Inflammatory macrophage (primary cell): ENCODE measurements around the gene GART.
A peak's percentile ranks its signal among the peaks of the same experiment; 100 is the strongest.
"Not testable (repeated sequence)": the region's sequence is repeated elsewhere in the genome, so short reads cannot be mapped to it uniquely, and the experiment has no call there.

Experiments
- DNase-seq, 2 donors: peaks; one replicate each; pipeline ENCODE4 v3.0.0-alpha.2; 2020 to 2022
- total RNA-seq, 18 experiments: gene quantifications; one replicate each; lab custom pipeline; 2026; ENCODE audit warnings: mixed read lengths in 6 of 18, inconsistent platforms in 2 of 18; lab: John Stamatoyannopoulos, UW

The GART gene
- total RNA-seq = 43.1 to 87.4 (median 74.0) reads per million in 18 experiments

DNA sequence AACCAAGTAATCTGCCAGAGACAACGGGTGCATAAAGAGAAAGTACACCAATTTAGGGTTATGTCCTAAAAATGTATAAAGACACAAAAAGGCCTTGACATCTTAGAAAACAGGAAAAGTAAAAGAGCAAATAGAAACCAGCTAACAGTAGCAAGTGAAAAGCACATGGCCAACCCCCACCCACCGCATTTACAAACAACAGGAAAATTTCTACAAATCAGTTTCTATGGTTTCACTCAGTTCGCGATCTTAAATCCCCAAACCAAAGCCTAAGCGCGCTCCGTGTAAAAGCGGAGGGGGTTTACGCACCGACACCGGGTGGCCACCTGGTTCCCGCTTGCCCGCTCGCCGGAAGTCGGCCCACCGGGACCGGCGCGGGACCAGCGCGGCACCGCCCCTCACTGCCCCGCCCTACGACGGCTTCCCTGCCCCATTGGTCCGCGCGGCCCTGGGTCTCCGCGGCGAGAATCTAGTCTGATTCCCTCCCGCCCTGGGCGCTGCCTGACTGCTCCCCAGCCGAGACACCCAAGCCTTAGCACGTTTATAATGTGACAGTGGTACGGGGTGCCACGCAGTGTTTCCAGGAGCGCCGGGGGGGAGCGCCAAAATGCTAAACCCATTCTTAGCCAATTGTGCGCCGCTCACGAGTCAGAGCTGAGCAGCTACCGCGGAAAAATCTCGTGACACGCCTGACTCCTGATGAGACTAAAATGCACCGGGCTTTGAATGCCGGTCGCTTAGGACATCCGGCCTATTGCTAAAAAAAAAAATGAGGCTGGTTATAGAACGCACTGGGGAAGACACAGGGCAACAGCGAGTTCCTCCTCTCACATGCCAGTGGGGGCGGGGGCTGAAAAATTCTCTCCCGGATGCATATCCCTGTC lies at the start of gene GART:
TSS of gene GART (minus strand) at position 362 of the 884 bp plus-strand sequence. CDS start 2,802 bp downstream, outside the sequence.
- peak; percentile 77 to 85 for DNase-seq

DNA sequence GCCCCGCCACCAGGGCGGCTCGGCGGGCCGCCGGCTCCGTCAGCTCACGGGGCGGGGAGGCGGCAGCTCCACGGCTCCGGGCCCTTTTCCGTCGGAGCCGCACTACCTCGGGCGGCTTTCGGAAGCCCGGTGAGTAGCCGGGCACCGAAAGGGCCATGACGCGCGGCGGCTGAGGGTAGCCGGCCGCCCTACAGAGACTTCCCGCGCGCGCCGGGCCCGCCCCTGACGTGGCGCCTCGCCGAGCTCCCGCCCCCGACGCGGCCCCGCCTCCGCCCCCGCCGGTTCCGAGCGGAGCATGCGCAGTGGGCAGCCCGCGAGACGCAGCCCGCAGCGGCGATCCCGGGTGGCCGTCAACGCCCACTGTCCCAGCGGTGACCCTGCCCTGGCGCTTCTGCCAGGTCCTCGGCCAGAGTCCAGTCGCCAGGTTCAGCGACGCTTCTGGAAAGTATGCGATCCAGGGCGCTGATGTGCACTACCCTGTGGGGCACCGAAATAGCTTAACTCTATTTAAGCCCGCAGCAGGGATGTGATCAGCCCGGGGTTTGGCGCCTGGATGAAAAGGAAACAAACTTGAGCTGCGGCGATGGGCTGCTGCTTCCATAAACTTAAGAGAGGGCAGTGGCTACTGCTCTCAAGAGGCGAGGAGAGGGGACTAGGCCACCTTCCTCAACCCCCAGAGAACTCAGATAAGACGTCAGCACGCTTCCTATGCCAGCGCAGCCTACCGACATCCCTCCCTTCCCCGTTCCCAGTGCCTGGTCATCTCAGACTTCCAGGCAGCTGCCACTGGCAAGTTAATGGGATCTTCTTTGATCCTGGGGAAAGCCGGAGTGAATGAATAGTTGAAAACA lies 46.8 kb upstream of the GART start, which contains the start of gene DONSON:
TSS of gene DONSON (minus strand) at position 200 of the 851 bp plus-strand sequence. CDS start at position 157, 43 bp downstream.
- peak; percentile 88 to 92 for DNase-seq

DNA sequence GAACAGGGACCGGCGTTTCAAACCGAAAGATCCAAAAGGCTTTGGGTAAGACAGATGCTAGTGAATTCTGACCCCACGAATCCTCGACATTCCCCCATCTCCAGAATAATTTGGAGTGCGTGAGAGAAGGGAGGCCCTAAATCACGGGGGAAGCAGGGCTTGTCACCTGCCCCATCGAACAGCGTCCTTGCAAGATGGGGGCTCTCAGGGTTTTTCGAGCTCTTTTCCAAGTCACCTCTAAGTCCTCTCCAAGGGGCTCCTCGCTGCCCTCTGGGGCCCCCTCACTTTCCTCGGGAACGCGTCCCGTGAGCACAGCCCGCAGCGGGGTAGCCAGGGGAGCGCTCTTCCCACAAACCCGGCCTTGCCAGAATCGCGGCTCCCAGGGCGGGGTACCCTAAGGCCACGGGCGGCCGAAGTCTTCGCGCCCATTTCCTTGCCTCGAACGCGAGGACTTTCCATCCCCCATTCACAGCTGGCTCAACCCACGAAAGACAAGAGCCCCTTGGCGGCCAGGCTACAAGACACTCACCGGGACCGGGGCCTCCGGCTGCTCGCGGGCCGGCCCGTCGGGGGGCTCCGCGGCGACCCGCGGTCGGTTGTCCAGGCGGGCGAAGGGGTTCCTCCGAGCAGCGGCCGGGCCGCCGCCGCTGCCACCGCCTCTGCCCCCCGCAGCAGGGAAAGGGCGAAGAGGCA lies 46.0 kb upstream of the GART start:
- DNase-seq = peak; percentile 13 to 15

DNA sequence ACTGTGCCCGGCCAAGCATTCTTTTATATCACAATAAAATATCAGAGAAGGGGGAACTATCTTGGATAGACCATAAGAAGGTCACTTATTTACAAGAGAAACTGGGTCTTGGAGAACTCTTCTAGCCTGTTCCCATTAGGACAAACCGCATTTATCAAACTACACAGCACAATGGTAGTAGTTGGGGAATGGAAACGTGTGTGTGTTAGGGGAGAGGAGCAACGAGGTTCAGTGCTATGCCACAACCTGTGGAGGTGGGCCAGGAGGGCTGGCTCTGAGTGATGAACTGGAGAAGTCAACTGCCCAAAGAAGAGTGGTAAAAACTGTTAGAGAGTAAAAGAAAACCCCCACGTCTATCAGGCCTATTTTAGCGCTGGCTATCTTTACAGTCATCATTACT lies 45.0 kb upstream of the GART start:
- DNase-seq = no peak

DNA sequence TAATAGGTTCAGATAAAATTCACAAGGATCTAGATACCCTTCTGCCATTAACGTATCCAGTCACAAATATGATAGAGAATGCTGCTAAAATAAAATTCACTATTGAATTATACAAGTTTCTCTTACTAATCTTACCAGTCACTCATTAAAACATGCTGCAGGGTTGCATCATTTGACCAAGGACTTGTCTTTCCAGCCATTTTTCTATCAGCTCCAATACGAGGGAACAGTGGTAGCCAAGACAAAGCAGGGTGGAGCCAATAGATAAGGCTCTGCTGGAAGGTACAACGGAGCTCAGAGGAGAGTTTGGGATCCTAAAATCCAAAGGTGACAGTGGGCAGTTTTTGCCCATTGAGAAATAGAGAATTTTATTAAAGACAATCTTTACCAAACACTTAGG lies 42.5 kb upstream of the GART start:
- no peak for DNase-seq

DNA sequence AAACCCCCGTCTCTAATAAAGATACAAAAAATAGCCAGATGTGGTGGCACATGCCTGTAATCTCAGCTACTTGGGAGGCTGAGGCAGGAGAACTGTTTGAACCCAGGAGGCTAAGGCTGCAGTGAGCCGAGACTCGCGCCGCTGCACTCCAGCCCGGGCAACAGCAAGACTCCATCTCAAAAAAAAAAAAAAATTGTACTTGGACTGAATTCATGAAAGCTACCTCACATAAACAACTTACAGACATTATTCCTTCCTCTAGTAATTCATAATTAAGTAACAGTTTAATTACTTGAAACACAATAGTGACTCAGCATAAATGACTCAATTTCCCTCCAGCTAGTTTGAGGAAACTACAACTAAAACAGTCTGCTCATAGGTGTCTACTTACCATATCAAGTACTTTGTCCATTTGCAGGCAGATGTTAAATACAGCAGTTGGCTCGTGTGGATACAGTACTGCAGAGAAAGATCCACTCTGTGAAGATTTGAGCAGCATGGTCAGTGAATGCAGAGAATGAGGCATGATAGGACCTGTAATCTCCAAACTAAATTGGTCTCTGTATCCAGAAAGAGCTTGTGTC lies 37.1 kb upstream of the GART start:
- peak in 1 of 2 donors; percentile 24 for DNase-seq

DNA sequence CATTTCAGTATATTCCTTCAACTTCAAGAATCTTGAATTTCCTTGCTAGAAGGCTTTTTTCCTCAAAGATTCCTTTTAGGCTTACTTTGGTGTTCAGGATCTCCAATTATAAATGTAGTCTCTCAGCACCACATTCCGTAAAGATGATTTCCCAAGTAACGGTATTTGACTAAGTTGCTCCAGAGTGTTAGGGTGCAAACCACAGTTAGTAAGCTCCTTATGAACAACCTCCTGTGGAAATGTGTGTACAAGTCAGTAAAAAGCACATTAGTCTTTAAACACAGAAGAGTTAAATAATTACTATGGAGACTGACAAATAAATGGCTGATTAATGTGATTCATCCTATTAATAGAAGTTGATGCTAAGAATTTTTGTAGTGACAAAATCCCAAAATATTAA lies 36.3 kb upstream of the GART start:
- no peak for DNase-seq

DNA sequence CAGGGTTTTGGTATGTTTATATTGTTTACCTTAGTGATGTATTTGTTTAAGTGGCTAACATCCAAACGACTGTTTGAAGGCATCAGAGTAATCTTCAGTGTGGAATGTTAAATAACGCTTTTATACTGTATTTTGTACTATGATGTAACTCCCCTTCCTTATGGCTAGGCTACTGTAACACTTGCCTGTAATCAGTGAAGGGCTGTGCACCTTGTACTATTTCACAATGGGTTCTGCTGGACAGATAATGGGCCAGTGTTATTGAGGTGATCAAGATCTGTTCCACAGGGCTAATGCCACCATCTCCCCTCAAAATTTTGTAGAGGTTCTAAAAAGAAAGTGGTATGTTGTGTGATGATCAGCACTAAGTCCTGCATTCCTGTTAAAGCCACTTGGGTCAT lies 34.8 kb upstream of the GART start:
- not testable (repeated sequence) for DNase-seq

DNA sequence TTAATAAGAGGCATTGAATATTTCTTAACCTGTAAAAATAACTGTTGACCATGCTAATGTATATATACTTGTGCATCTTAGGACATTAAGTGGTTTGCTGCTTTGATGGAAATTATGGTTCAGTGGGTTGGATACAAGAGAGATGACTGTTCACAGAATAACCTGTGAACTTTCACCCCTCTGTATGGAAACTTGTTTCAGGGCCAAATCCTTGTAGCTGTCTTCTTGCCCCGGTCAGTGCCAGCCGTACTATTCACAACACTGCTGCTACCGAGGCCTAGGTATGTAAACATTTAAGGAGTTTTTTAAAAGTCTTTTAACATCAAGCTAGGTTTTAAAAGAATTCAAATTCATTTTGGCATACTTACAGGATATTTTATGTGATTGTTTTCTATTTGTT lies 30.4 kb upstream of the GART start:
- DNase-seq = no peak

DNA sequence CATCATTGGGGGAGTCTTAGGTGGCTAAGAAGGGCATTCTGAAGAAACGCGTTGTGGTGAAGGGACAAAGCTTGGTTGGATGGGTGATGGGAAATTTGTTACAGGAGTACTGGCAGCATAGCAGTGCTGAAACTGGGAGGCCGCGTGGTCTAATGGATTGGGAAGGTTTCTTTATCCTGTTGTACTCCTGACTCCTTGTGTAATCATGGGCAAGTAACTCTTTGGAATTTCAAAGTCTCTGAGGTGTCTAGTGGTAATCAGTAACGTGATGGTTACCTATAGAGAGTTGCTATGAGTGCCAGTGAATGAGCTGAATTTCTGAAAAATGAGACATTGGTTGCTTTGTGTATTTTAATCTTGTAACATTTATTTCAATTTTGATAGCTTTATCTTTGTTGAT lies 28.1 kb upstream of the GART start:
- DNase-seq = no peak

DNA sequence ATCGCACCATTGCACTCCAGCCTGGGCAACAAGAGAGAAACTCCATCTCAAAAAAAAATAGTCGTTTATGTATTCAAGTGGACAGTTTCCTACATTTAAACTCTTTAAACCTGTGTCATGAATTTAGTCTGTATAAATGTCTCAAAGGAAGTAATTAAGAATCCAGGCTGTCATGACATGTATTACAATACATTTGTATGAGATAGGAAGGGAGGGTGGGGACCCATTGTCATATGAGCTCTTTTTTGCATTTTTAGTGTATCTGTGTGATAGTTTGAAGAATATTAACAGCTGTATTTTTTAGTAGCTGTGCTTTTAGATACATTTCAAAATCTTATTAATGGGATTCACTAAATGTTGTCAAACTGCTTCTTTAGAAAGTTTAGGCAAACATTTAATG lies 26.5 kb upstream of the GART start:
- DNase-seq = no peak

DNA sequence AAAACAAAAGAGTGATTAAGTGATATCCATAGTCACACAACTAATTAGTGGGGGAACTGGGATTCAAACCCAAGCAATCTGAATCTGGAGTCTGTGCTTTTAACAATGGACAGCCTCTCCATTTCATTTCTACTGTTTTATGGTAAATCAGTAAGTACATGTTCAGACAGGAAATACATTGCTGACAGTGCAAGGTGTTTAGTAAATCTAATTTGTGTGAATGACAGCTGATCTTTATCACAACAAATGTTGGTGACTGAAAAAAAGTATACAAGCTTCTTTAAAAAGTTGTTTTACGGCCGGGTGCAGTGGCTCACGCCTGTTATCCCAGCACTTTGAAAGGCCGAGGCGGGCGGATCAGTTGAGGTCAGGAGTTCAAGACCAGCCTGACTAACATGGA lies 26.0 kb upstream of the GART start:
- no peak for DNase-seq

DNA sequence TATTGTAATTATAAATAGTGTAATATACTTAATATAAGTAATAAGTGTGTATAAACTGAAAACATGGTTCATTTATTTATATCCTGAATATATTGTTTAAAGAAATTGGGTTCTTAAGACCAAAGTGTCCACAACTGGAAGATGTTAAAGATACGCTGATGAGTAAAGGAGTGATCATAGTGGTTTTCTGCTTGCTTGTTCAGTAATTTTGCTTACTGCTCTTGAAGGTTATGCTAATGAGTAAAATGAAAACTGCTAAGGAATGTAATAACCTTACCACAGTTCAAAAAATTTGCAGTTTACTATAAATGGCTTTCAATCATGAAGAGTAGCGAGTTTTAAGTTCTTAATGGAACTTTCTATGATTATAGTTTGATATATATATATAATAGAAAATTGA lies 24.6 kb upstream of the GART start:
- no peak for DNase-seq

DNA sequence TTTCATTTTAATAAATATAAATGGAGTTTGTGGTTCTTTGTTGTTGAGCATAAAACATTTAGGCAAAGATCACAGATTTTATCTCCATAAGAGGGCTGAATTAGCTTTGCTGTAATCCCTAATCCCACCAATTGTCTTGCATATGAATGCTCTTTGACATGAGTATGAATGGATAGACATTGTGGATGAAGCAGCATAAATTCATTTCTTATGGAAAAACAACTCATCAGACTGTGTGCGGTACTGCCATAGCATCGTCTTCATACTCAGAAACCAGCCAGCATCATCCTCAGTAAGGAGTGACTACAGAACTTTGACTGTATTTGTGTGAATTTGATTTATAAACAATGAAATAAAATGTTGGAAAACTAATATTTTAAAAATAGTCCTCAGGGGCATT lies 20.5 kb upstream of the GART start:
- no peak for DNase-seq

DNA sequence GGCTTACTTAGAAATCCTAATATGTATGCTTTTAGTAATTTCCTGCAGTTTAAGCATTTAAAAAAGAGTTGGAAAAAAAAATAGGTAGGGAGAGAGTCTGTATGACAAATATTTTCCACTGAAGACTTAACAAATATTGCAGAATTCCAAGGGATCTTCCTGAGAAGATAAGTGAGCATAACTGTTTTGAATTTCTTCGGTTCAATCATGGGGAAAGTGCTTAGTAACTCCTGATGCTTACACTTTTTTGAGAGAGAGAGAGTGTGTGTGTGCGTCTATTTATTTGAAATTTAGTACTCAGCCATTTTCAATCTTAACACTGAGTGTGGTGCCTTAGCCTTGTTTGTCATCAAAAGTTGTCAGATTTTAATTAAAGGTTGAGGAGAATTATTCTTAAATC lies 19.5 kb upstream of the GART start:
- DNase-seq = no peak

DNA sequence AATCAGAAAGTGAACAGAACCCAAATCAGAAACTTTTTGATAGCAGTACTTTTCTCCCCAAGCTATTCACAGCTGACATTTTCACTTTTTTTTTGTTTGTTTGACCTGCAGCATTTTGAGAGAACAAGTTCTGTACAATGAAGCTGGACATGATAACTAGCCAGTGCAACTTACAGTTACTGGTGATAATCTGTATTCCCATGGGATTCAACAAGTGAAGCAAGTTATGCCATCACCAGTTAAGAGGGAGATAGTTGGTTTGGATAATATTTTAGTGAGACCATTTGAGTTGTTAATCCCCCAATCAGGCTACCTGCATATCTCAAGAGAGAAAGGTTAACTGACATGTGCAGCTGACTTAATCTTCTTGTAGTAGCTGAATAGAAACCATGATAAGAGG lies 19.0 kb upstream of the GART start:
- DNase-seq = no peak

DNA sequence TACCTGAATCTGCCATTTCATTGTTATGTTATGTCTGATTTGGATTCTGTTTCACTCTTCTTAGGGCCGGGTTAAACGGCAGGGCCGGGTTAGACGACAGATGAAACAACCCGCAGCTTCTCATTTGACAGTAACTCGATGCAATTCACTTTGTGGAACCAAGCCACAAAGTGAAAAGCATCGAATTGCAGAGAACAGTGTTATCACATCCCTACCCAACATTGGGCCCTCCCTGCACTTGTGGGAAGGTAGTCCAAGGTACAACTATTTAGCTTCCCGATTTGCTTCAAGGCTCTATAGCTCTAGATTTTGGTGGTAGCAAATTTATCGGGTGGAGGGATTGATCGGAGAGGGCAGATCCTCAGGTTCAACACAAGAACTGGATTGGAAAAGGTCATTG lies 17.9 kb upstream of the GART start:
- no peak for DNase-seq

DNA sequence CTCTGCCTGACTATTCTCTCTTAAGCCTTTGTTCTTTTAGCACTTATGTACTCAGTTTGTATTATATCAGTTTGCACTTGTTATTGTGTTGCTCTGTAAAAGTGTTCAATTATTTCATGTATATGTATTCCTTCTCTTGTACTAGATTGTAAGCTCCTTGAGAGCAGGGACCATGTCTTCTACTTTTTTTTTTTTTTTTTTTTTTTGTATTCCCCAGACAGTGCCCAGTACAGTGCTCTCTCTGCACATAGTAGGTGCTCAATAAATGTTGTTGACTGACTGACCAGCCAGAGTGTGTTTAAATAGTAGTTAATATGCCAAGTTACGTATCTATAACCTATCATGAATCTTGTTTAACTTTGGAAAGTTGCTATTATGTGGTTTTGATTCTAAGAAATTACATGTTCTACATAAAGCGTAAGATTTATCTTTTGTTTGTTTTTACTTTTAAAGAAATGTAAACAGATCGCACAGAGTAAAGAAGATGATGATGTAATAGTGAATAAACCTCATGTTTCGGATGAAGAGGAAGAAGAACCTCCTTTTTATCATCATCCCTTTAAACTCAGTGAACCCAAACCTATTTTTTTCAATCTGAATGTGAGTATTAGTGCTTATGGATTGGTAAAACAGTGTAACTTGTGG lies 17.0 kb upstream of the GART start:
- no peak for DNase-seq

DNA sequence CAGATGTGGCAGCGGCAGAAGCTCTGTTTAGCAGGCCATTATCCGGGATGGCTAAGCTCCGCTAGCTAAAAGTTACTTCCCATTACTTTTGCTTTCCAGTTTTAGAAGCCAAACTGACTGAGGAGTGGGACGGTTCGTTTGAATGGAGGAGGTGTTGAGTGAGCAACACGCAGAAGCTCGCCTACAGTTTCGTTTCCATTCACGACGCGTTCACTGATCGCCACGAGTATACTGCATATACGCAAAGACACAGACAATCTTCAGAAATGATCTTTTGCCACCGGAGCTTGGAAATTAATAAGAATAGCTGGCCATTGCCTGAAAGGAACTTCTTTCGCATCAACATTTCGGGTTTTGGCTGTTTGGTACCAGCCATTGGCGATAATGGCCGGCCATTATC lies 15.5 kb upstream of the GART start:
- DNase-seq = no peak

DNA sequence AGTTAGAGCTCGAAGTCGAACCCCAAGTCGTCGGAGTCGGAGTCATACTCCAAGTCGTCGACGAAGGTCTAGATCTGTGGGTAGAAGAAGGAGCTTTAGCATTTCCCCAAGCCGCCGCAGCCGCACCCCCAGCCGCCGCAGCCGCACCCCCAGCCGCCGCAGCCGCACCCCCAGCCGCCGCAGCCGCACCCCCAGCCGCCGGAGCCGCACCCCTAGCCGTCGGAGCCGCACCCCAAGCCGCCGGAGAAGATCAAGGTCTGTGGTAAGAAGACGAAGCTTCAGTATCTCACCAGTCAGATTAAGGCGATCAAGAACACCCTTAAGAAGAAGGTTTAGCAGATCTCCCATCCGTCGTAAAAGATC lies 13.0 kb upstream of the GART start:
- no peak for DNase-seq

DNA sequence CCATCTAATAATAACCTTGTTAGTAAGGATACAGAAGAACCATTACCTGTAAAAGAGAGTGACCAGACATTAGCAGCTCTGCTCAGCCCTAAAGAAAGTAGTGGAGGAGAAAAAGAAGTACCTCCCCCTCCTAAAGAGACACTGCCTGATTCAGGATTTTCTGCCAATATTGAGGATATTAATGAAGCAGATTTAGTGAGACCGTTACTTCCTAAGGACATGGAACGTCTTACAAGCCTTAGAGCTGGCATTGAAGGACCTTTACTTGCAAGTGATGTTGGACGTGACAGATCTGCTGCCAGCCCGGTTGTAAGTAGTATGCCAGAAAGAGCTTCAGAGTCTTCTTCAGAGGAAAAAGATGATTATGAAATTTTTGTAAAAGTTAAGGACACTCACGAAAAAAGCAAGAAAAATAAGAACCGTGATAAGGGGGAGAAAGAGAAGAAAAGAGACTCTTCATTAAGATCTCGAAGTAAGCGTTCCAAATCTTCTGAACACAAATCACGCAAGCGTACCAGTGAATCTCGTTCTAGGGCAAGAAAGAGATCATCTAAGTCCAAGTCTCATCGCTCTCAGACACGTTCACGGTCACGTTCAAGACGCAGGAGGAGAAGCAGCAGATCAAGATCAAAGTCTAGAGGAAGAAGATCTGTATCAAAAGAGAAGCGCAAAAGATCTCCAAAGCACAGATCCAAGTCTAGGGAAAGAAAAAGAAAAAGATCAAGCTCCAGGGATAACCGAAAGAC lies 12.5 kb upstream of the GART start:
- no peak for DNase-seq
